ENCODE data around the gene STAT4. TPM values are rescaled to one million over a fixed set of nuclear protein-coding genes. Genes with fewer than 3 reads are reported as not detected.

STAT4 gene
- total RNA-seq, 1 donor from 2014 or later = 1.6 TPM

DNA sequence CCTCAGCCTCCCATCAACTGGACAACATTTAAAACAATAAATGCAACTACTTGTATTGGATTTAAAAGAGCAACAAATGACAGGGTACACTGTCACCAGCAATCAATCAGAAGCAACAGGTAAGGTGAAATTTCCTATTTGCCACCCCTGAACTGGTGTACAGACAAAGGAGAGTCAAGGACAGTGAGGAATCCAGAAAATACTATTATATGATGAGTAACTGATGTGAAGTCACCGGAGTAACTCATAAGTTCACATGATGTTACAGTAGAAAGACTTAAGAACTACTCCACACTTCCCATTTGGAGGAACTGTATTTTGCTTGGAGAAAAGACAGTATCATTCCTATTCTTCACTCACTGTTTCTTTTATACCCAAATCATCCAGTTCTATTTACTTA is 132.7 kb downstream of the STAT4 start:
- Histone ChIP-seq H4K20me1 (ENCODE audit: insufficient read depth, low read length) (peaks cover 1% of the 10 kb centered on the region), H3K27me3 (ENCODE audit: insufficient read depth, low read length) (no peaks in the 10 kb centered on the region), H3K4me1 (ENCODE audit: insufficient read depth, low read length) (peaks cover 16% of the 10 kb centered on the region), H3K4me3 (ENCODE audit: insufficient read depth, low read depth, low read length) (no peak overlapping the region), H3K4me2 (ENCODE audit: low read length) (no peak overlapping the region), H2AFZ (ENCODE audit: low read depth, low read length) (no peak overlapping the region), H3K79me2 (ENCODE audit: insufficient read depth, low read length) (peaks cover 8% of the 10 kb centered on the region), H3K9me3 (ENCODE audit: insufficient read depth, low read depth, low read length) (no peaks in the 10 kb centered on the region), H3K9ac (ENCODE audit: low read length) (no peak overlapping the region), H3K36me3 (ENCODE audit: insufficient read depth, low read length) (no peaks in the 10 kb centered on the region), H3K27ac (ENCODE audit: low read depth, low read length) (no peak overlapping the region)
- H3K9me3 Mint-ChIP-seq (ENCODE audit: unreplicated experiment) = peaks cover 1% of the 10 kb centered on the region
- H3K4me1 Mint-ChIP-seq (ENCODE audit: low read depth, unreplicated experiment) = peaks cover 11% of the 10 kb centered on the region
- no peak overlapping the region for H3K27ac Mint-ChIP-seq (ENCODE audit: unreplicated experiment)
- no peaks in the 10 kb centered on the region for H3K27me3 Mint-ChIP-seq (ENCODE audit: low read depth, unreplicated experiment)
- DNase-seq (ENCODE audit: low read depth) = no peak
- no peak for FAIRE-seq
- TF ChIP-seq EZH2 (IDR thresholded peaks at IDR 0.05; ENCODE audit: insufficient read depth, low read length) = no peak
- TF ChIP-seq, protein P1, sequence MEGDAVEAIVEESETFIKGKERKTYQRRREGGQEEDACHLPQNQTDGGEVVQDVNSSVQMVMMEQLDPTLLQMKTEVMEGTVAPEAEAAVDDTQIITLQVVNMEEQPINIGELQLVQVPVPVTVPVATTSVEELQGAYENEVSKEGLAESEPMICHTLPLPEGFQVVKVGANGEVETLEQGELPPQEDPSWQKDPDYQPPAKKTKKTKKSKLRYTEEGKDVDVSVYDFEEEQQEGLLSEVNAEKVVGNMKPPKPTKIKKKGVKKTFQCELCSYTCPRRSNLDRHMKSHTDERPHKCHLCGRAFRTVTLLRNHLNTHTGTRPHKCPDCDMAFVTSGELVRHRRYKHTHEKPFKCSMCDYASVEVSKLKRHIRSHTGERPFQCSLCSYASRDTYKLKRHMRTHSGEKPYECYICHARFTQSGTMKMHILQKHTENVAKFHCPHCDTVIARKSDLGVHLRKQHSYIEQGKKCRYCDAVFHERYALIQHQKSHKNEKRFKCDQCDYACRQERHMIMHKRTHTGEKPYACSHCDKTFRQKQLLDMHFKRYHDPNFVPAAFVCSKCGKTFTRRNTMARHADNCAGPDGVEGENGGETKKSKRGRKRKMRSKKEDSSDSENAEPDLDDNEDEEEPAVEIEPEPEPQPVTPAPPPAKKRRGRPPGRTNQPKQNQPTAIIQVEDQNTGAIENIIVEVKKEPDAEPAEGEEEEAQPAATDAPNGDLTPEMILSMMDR (IDR thresholded peaks at IDR 0.05; ENCODE audit: insufficient read depth, low read depth, low read length) = no peak
- H3K4me3 Mint-ChIP-seq (ENCODE audit: unreplicated experiment) = no peak overlapping the region
- no peaks in the 10 kb centered on the region for H3K36me3 Mint-ChIP-seq (ENCODE audit: low read depth, unreplicated experiment)

DNA sequence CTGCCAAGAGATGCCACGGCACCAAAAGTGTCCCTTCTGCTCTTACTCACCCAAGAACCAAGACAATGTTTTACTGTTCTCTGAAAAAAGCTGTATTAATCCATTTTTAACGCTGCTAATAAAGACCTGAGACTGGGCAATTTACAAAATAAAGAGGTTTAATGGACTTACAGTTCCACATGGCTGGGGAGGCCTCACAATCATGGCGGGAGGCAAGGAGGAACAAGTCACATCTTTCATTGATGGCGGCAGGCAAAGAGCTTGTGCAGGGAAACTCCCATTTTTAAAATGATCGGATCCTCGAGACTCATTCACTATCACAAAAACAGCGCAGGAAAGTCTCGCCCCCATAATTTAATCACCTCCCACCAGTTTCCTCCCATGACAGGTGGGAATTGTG is 135.0 kb downstream of the STAT4 start:
- Histone ChIP-seq H4K20me1 (ENCODE audit: insufficient read depth, low read length) (peaks cover 21% of the 10 kb centered on the region), H3K4me1 (ENCODE audit: insufficient read depth, low read length) (peaks cover 15% of the 10 kb centered on the region), H3K9ac (ENCODE audit: low read length) (no peak overlapping the region), H3K79me2 (ENCODE audit: insufficient read depth, low read length) (peaks cover 31% of the 10 kb centered on the region), H3K4me2 (ENCODE audit: low read length) (no peak overlapping the region), H3K27me3 (ENCODE audit: insufficient read depth, low read length) (no peaks in the 10 kb centered on the region), H3K4me3 (ENCODE audit: insufficient read depth, low read depth, low read length) (no peak overlapping the region), H2AFZ (ENCODE audit: low read depth, low read length) (no peak overlapping the region), H3K36me3 (ENCODE audit: insufficient read depth, low read length) (no peaks in the 10 kb centered on the region), H3K9me3 (ENCODE audit: insufficient read depth, low read depth, low read length) (no peaks in the 10 kb centered on the region), H3K27ac (ENCODE audit: low read depth, low read length) (no peak overlapping the region)
- Mint-ChIP-seq H3K27ac (ENCODE audit: unreplicated experiment) (no peak overlapping the region), H3K9me3 (ENCODE audit: unreplicated experiment) (peaks cover 1% of the 10 kb centered on the region), H3K4me1 (ENCODE audit: low read depth, unreplicated experiment) (peaks cover 11% of the 10 kb centered on the region), H3K36me3 (ENCODE audit: low read depth, unreplicated experiment) (peaks cover 6% of the 10 kb centered on the region), H3K27me3 (ENCODE audit: low read depth, unreplicated experiment) (no peaks in the 10 kb centered on the region), H3K4me3 (ENCODE audit: unreplicated experiment) (no peak overlapping the region)
- FAIRE-seq (no peak), DNase-seq (ENCODE audit: low read depth) (no peak)
- no peak for TF ChIP-seq EZH2 (IDR thresholded peaks at IDR 0.05; ENCODE audit: insufficient read depth, low read length)
- TF ChIP-seq, protein P1 (IDR thresholded peaks at IDR 0.05; ENCODE audit: insufficient read depth, low read depth, low read length) = no peak

DNA sequence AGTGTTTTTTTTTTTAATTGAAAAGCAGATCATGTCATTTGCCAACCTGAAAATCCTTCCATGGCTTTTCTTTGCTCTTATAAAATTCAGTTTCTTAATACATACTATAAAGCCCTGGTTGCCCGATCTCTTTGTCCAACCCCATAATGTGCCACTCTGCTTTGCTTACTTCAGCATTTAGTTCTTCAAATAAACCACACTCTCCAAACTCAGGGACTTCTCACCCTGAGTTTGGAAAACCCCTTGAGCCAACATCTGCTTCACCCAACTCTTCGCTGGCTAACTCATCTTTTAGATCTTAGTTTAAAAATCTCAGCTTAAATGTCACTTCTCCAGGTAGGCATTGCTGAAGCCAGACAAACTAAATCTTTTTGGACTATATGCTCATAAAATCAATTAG is 135.6 kb downstream of the STAT4 start:
- Histone ChIP-seq H3K79me2 (ENCODE audit: insufficient read depth, low read length) (peaks cover 33% of the 10 kb centered on the region), H3K27ac (ENCODE audit: low read depth, low read length) (no peak overlapping the region), H3K27me3 (ENCODE audit: insufficient read depth, low read length) (no peaks in the 10 kb centered on the region), H4K20me1 (ENCODE audit: insufficient read depth, low read length) (peaks cover 22% of the 10 kb centered on the region), H3K36me3 (ENCODE audit: insufficient read depth, low read length) (no peaks in the 10 kb centered on the region), H3K4me3 (ENCODE audit: insufficient read depth, low read depth, low read length) (no peak overlapping the region), H3K4me2 (ENCODE audit: low read length) (no peak overlapping the region), H2AFZ (ENCODE audit: low read depth, low read length) (no peak overlapping the region), H3K9me3 (ENCODE audit: insufficient read depth, low read depth, low read length) (no peaks in the 10 kb centered on the region), H3K4me1 (ENCODE audit: insufficient read depth, low read length) (peaks cover 11% of the 10 kb centered on the region), H3K9ac (ENCODE audit: low read length) (no peak overlapping the region)
- DNase-seq (ENCODE audit: low read depth) = no peak
- no peak for TF ChIP-seq EZH2 (IDR thresholded peaks at IDR 0.05; ENCODE audit: insufficient read depth, low read length)
- TF ChIP-seq, protein P1 (IDR thresholded peaks at IDR 0.05; ENCODE audit: insufficient read depth, low read depth, low read length) = no peak
- H3K36me3 Mint-ChIP-seq (ENCODE audit: low read depth, unreplicated experiment) = peaks cover 7% of the 10 kb centered on the region
- FAIRE-seq = no peak
- no peaks in the 10 kb centered on the region for H3K27me3 Mint-ChIP-seq (ENCODE audit: low read depth, unreplicated experiment)
- peaks cover 1% of the 10 kb centered on the region for H3K9me3 Mint-ChIP-seq (ENCODE audit: unreplicated experiment)
- no peak overlapping the region for H3K4me3 Mint-ChIP-seq (ENCODE audit: unreplicated experiment)
- H3K4me1 Mint-ChIP-seq (ENCODE audit: low read depth, unreplicated experiment) = peaks cover 11% of the 10 kb centered on the region
- no peak overlapping the region for H3K27ac Mint-ChIP-seq (ENCODE audit: unreplicated experiment)
